SK-N-SH treated with all-trans-retinoic acid at 6 μM for 48 hours (cell line): ENCODE results near the gene RRP12.

Experiments
- ATAC-seq: fragments of 200-7000 bp; cut with Tn5 transposase; 3 replicates; pipeline ENCODE4 v1.9.1; 2020; ENCODE audit warnings: mild to moderate bottlenecking, moderate library complexity
- ARNTL ChIP-seq: fragments of 450-650 bp; formaldehyde crosslinking; IDR thresholded peaks from 2 replicates; pipeline ENCODE4 v1.5.0; 2020; ENCODE audit warnings: low read depth, mild to moderate bottlenecking, moderate library complexity, borderline replicate concordance
- BACH2 ChIP-seq: fragments of 250-450 bp; sonication (Bioruptor Pico); IDR thresholded peaks from 2 replicates; pipeline ENCODE4 v1.9.0; 2021; ENCODE audit warnings: mild to moderate bottlenecking, borderline replicate concordance
- CREB5 ChIP-seq: fragments of 250-450 bp; sonication (Bioruptor Pico); IDR thresholded peaks from 2 replicates; pipeline ENCODE4 v1.5.1; 2020; ENCODE audit warnings: low read depth, mild to moderate bottlenecking, moderate library complexity
- CSDC2 ChIP-seq: fragments of 250-450 bp; sonication (Bioruptor Pico); IDR thresholded peaks from 2 replicates; pipeline ENCODE4 v1.5.0; 2020; ENCODE audit warnings: mild to moderate bottlenecking, moderate library complexity
- CSRNP3 ChIP-seq: fragments of 250-450 bp; sonication (Bioruptor Pico); IDR thresholded peaks from 2 replicates; pipeline ENCODE4 v1.5.1; 2021; ENCODE audit warnings: mild to moderate bottlenecking, moderate library complexity
- ESRRG ChIP-seq: fragments of 250-450 bp; sonication (Bioruptor Pico); IDR thresholded peaks from 2 replicates; pipeline ENCODE4 v1.6.1; 2021; ENCODE audit warnings: mild to moderate bottlenecking
- PATZ1 ChIP-seq: fragments of 250-450 bp; sonication (Bioruptor Pico); IDR thresholded peaks from 2 replicates; pipeline ENCODE4 v1.8.0; 2020; ENCODE audit warnings: mild to moderate bottlenecking, moderate library complexity, borderline replicate concordance
- RARB ChIP-seq: fragments of 250-450 bp; sonication (Bioruptor Pico); IDR thresholded peaks from 2 replicates; pipeline ENCODE4 v1.8.0; 2021; ENCODE audit warnings: mild to moderate bottlenecking, moderate library complexity
- SNAI2 ChIP-seq: fragments of 250-450 bp; sonication (Bioruptor Pico); IDR thresholded peaks from 2 replicates; pipeline ENCODE4 v1.5.0; 2020; ENCODE audit warnings: mild to moderate bottlenecking, moderate library complexity
- TCF4 ChIP-seq: fragments of 250-450 bp; sonication (Bioruptor Pico); IDR thresholded peaks from 2 replicates; pipeline ENCODE4 v1.8.0; 2021; ENCODE audit warnings: mild to moderate bottlenecking, moderate library complexity, borderline replicate concordance
- TSHZ2 ChIP-seq: fragments of 250-450 bp; sonication (Bioruptor Pico); IDR thresholded peaks from 2 replicates; pipeline ENCODE4 v1.5.0; 2020; ENCODE audit warnings: mild to moderate bottlenecking, moderate library complexity
- ZC3H10 ChIP-seq: fragments of 250-450 bp; sonication (Bioruptor Pico); IDR thresholded peaks from 2 replicates; pipeline ENCODE4 v1.5.1; 2021; ENCODE audit warnings: mild to moderate bottlenecking, moderate library complexity
- ZNF70 ChIP-seq: fragments of 450-650 bp; formaldehyde crosslinking; IDR thresholded peaks from 2 replicates; pipeline ENCODE4 v1.5.0; 2020; ENCODE audit warnings: mild to moderate bottlenecking, moderate library complexity
- ZNF8 ChIP-seq: fragments of 450-650 bp; formaldehyde crosslinking; IDR thresholded peaks from 2 replicates; pipeline ENCODE4 v1.5.0; 2020; ENCODE audit warnings: mild to moderate bottlenecking, moderate library complexity
- TF ChIP-seq, protein P1 (sequence below): fragments of 250-450 bp; sonication (Bioruptor Pico); IDR thresholded peaks from 2 replicates; pipeline ENCODE4 v1.8.0; 2021; ENCODE audit warnings: low read depth, mild to moderate bottlenecking, moderate library complexity, borderline replicate concordance

Gene RRP12

DNA sequence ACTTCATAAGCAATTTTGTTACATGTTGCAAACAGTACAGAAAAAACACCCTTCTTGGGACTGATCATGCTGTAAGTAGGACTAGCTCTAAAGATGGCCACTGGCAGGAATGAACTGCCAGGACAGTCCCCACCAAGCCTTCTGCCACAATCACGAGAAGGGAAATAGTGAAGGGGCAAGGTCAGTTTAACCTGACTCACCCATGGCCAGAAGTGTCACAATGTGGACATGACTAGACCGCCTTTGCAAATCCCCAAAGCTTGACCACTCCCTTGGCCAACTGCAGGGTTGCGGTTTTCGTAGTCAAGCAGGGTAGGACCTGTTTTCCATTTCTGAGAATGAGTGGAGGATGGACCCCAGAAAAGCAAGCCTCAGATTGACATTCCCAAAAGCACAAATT, 47.2 kb downstream of the RRP12 start:
- no peak for ATAC-seq
- TF ChIP-seq CREB5 (CRISPR knock-in tag), result no peak
- no peak for TF ChIP-seq CSDC2
- TF ChIP-seq ARNTL (CRISPR knock-in tag), result no peak
- no peak for TF ChIP-seq SNAI2 (CRISPR knock-in tag)

DNA sequence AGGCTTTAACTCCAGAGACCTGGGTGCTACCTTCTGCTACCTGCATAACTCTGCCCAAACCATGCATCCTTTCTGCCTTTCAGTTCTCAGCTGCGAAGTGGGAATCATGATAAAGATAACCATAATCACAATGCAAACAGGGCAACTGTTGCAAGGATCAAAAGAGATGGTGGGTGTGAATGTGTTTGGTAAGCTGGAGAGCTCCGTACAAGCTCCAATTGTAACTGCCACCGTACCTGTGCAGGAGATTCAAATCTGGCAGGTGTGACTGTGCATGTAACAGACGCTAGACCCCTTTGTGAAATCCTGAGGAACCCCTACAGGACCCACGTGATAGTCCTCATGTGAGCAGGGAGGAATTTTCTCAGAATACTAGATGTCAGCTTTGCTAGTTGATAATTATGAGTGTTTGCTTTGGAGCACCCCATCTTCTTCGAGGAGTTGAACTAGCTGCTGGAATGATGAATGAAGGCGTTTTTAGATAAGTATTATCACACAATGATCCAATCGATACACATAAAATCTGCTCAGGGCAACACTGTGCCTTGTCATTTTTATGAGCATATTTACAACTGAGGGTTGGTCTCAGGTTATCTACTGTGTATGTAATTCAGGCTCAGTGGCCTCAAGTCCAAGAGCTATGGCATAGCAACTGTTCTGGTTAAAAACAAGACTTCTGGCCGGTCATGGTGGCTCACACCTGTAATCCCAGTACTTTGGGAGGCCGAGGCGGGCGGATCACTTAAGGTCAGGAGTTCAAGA, 51.2 kb downstream of the RRP12 start:
- ATAC-seq, result no peak

More for the DNA sequence above, 51.2 kb downstream of the RRP12 start:
- TF ChIP-seq CSDC2 (no peak), ZNF70 (CRISPR knock-in tag) (no peak), ARNTL (CRISPR knock-in tag) (no peak), BACH2 (no peak), CREB5 (CRISPR knock-in tag) (no peak), TCF4 (CRISPR knock-in tag) (no peak), ZC3H10 (no peak), PATZ1 (no peak), TSHZ2 (CRISPR knock-in tag) (no peak), CSRNP3 (CRISPR knock-in tag) (no peak), RARB (CRISPR knock-in tag) (no peak), ESRRG (CRISPR knock-in tag) (no peak), ZNF8 (no peak), SNAI2 (CRISPR knock-in tag) (no peak)
- TF ChIP-seq, protein P1, sequence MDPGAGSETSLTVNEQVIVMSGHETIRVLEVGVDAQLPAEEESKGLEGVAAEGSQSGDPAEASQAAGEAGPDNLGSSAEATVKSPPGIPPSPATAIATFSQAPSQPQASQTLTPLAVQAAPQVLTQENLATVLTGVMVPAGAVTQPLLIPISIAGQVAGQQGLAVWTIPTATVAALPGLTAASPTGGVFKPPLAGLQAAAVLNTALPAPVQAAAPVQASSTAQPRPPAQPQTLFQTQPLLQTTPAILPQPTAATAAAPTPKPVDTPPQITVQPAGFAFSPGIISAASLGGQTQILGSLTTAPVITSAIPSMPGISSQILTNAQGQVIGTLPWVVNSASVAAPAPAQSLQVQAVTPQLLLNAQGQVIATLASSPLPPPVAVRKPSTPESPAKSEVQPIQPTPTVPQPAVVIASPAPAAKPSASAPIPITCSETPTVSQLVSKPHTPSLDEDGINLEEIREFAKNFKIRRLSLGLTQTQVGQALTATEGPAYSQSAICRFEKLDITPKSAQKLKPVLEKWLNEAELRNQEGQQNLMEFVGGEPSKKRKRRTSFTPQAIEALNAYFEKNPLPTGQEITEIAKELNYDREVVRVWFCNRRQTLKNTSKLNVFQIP (CRISPR knock-in tag), result no peak
